Mucosa of rectum (tissue), 2 donors: Measurements from ENCODE around the gene SLC46A2.

ENCODE experiments used
- H3K27ac ChIP-seq, 2 donors: one replicate each; pipeline ENCODE4 v1.7.0; 2013; ENCODE audit warnings: inconsistent platforms in 2 of 2, low read depth in 2 of 2, low read length in 2 of 2
- H3K27me3 ChIP-seq, 2 donors: one replicate each; pipeline ENCODE4 v1.7.0; 2013; ENCODE audit warnings: low read length in 2 of 2; ENCODE audit not compliant: control insufficient read depth in 2 of 2, insufficient read depth in 2 of 2
- H3K36me3 ChIP-seq, 2 donors: one replicate each; pipeline ENCODE4 v1.7.0; 2013; ENCODE audit warnings: low read length in 2 of 2; ENCODE audit not compliant: control insufficient read depth in 2 of 2, insufficient read depth in 2 of 2
- H3K4me1 ChIP-seq, 2 donors: one replicate each; pipeline ENCODE4 v1.7.0; 2013; ENCODE audit warnings: low read length in 2 of 2, mild to moderate bottlenecking in 1 of 2; ENCODE audit not compliant: control insufficient read depth in 2 of 2, insufficient read depth in 2 of 2
- H3K4me3 ChIP-seq, 2 donors: one replicate each; pipeline ENCODE4 v1.7.0; 2013; ENCODE audit warnings: low read length in 2 of 2
- H3K9ac ChIP-seq, 2 donors: one replicate each; pipeline ENCODE4 v1.7.0; 2013; ENCODE audit warnings: low read length in 2 of 2, low read depth in 1 of 2, mild to moderate bottlenecking in 1 of 2
- H3K9me3 ChIP-seq, 2 donors: one replicate each; pipeline ENCODE4 v1.7.0; 2013; ENCODE audit warnings: low read length in 2 of 2; ENCODE audit not compliant: control insufficient read depth in 2 of 2
- donor health status: healthy.
- donor health status: Normal muscosa, but diverticular disease.

SLC46A2 gene

DNA sequence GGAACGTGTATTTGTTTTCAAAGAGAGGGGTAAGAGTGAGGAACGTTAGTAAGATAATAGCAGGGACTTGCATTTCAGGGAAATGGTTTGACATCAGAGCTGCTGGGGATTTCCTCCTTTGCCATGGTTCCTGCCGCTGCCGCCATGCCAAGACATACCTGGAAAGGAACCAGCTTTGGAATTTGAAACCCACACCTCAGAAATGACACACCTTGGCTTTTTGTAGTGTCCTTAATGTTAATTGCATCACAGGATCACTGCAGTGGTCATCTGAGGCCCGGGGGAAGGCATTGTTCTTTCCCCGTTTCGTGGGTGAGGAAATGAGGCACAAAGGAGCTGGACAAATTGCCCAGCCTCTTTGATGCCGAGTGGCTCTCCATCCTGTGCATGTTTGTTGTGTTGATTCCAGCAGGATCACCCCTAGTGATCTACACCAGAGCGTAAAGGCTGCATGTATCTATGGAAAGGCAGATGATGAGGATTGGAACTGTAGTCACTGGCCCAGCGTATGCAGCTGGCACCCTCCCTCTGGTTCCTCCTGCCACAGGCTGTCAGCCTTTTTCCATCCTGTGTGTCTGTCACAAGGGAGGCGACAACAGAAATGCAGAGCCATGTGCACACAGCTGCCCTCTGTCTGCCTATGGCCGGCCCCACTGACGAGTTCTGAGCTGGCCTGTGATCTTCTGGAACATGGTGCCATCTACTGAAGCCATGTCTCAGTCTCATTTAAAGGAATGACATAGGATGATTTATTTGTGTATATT, 37.8 kb downstream of the SLC46A2 start:
- H3K27me3 ChIP-seq, result no peaks in the 10 kb centered on the region
- H3K4me1 ChIP-seq, result no peaks in the 10 kb centered on the region
- peaks cover 3 to 23% of the 10 kb centered on the region in 2 donors for H3K36me3 ChIP-seq
- no peak overlapping the region for H3K27ac ChIP-seq
- no peak overlapping the region for H3K4me3 ChIP-seq
- H3K9me3 ChIP-seq, result no peaks in the 10 kb centered on the region
- H3K9ac ChIP-seq, result no peak overlapping the region

GRCh38 chr9:112850840-112851239, 39.8 kb downstream of the SLC46A2 start:
- no peak overlapping the region for H3K9ac ChIP-seq
- no peak overlapping the region for H3K27ac ChIP-seq
- H3K27me3 ChIP-seq, result no peaks in the 10 kb centered on the region
- H3K9me3 ChIP-seq, result no peaks in the 10 kb centered on the region
- no peak overlapping the region for H3K4me3 ChIP-seq
- H3K36me3 ChIP-seq, result peaks cover 3 to 23% of the 10 kb centered on the region in 2 donors
- H3K4me1 ChIP-seq, result no peaks in the 10 kb centered on the region

- Histone ChIP-seq H3K27me3 (no peaks in the 10 kb centered on the region), H3K27ac (no peak overlapping the region), H3K4me3 (no peak overlapping the region), H3K9me3 (no peaks in the 10 kb centered on the region), H3K4me1 (no peaks in the 10 kb centered on the region), H3K36me3 (peaks cover 3 to 23% of the 10 kb centered on the region in 2 donors), H3K9ac (no peak overlapping the region)
These were observed 41.2 kb downstream of the SLC46A2 start for GRCh38 chr9:112849363-112849922.

- Histone ChIP-seq H3K27ac (no peak overlapping the region), H3K9ac (no peak overlapping the region), H3K9me3 (no peaks in the 10 kb centered on the region), H3K4me3 (no peak overlapping the region), H3K27me3 (no peaks in the 10 kb centered on the region), H3K36me3 (peaks cover 3 to 15% of the 10 kb centered on the region in 2 donors), H3K4me1 (no peaks in the 10 kb centered on the region)
These were observed 42.1 kb downstream of the SLC46A2 start for GRCh38 chr9:112848316-112849151.

- Histone ChIP-seq H3K9me3 (no peaks in the 10 kb centered on the region), H3K36me3 (peaks cover 7 to 9% of the 10 kb centered on the region in 2 donors), H3K9ac (no peak overlapping the region), H3K4me3 (no peak overlapping the region), H3K4me1 (no peaks in the 10 kb centered on the region), H3K27ac (no peak overlapping the region), H3K27me3 (no peaks in the 10 kb centered on the region)
These were observed 43.9 kb downstream of the SLC46A2 start for GRCh38 chr9:112846528-112847488.

- Histone ChIP-seq H3K27ac (no peak overlapping the region), H3K9me3 (no peaks in the 10 kb centered on the region), H3K27me3 (no peaks in the 10 kb centered on the region), H3K4me3 (no peak overlapping the region), H3K4me1 (peaks cover 5% of the 10 kb centered on the region in 2 donors), H3K9ac (no peak overlapping the region), H3K36me3 (peaks cover 4 to 5% of the 10 kb centered on the region in 2 donors)
These were observed 45.7 kb downstream of the SLC46A2 start for GRCh38 chr9:112844771-112845542.

- Histone ChIP-seq H3K4me3 (no peak overlapping the region), H3K27ac (no peak overlapping the region)
These were observed 48.1 kb downstream of the SLC46A2 start for GRCh38 chr9:112842555-112842954.

DNA sequence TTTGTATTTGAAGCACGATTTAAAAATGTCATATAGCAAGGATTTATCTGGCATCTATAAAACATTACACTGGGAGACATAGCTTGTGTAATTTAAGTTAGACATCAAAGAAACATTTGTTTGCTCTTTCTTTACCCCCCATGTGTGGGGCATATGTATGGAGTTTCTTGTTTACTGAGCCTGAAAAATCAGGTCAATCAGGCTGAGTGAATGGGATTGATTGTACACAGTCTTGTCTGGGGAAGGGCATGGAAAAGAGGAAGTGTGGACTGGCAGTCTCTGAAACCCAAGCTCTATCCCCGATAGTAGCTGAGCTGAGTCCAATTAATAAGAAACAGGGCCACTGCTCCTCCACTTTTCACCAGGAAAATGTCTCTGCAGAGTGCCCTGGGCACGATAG, 49.4 kb downstream of the SLC46A2 start:
- Histone ChIP-seq H3K9ac (peak overlapping the region in 1 of 2 donors; percentile 5), H3K4me3 (no peak overlapping the region), H3K27ac (peak overlapping the region in 1 of 2 donors; percentile 2)

More at GRCh38 chr9:112842555-112842954, 48.1 kb downstream of the SLC46A2 start:
- Histone ChIP-seq H3K4me1 (peaks cover 11 to 12% of the 10 kb centered on the region in 2 donors), H3K27me3 (no peaks in the 10 kb centered on the region), H3K9me3 (no peaks in the 10 kb centered on the region), H3K9ac (no peak overlapping the region), H3K36me3 (peaks cover 13 to 18% of the 10 kb centered on the region in 2 donors)

GRCh38 chr9:112839331-112839730, 51.3 kb downstream of the SLC46A2 start:
- Histone ChIP-seq H3K9me3 (no peaks in the 10 kb centered on the region), H3K9ac (no peak overlapping the region), H3K27me3 (no peaks in the 10 kb centered on the region), H3K4me3 (no peak overlapping the region), H3K4me1 (peaks cover 32 to 39% of the 10 kb centered on the region in 2 donors), H3K36me3 (peaks cover 16 to 18% of the 10 kb centered on the region in 2 donors), H3K27ac (no peak overlapping the region)

More for the DNA sequence above, 49.4 kb downstream of the SLC46A2 start:
- Histone ChIP-seq H3K36me3 (peaks cover 13 to 18% of the 10 kb centered on the region in 2 donors), H3K27me3 (no peaks in the 10 kb centered on the region), H3K9me3 (no peaks in the 10 kb centered on the region), H3K4me1 (peaks cover 15 to 21% of the 10 kb centered on the region in 2 donors)
